GM23338 (cell line): ENCODE results near the gene SBF2. TPM values are rescaled to one million over a fixed set of nuclear protein-coding genes. Genes with fewer than 3 reads are reported as not detected.

Source experiments
- ATAC-seq: fragments of 200-7000 bp; cut with Tn5 transposase; 3 replicates; pipeline ENCODE4 v1.9.1; 2020
- DNase-seq: peaks from one replicate; pipeline ENCODE4 v3.0.0-alpha.2; 2015; ENCODE audit warnings: low spot score
- H2AFZ ChIP-seq: fragments of 200-600 bp; sonication (generic); 2 replicates; pipeline ENCODE4 v1.8.0; 2016; ENCODE audit warnings: antibody characterized with exemption, mild to moderate bottlenecking, moderate library complexity
- H3F3A ChIP-seq: fragments of 200-600 bp; sonication (generic); replicated peaks from 2 replicates; pipeline ENCODE4 v1.8.0; 2017; ENCODE audit warnings: antibody characterized with exemption, mixed run types, low read depth
- H3K27ac ChIP-seq: fragments of 200-600 bp; sonication (generic); 2 replicates; pipeline ENCODE4 v1.6.1; 2016; ENCODE audit warnings: low read depth
- H3K27me3 ChIP-seq: fragments of 200-600 bp; sonication (generic); 2 replicates; pipeline ENCODE4 v1.8.0; 2016; ENCODE audit warnings: mild to moderate bottlenecking, mixed run types, moderate library complexity; ENCODE audit not compliant: insufficient read depth
- H3K36me3 ChIP-seq: fragments of 200-600 bp; sonication (generic); 2 replicates; pipeline ENCODE4 v1.8.0; 2016; ENCODE audit warnings: mild to moderate bottlenecking; ENCODE audit not compliant: insufficient read depth
- H3K4me1 ChIP-seq: fragments of 200-600 bp; sonication (generic); 2 replicates; pipeline ENCODE4 v1.8.0; 2016; ENCODE audit warnings: mild to moderate bottlenecking, moderate library complexity; ENCODE audit not compliant: insufficient read depth
- H3K4me2 ChIP-seq: fragments of 200-600 bp; sonication (generic); 2 replicates; pipeline ENCODE4 v1.7.1; 2017; ENCODE audit warnings: mixed run types
- H3K4me3 ChIP-seq: fragments of 200-600 bp; sonication (generic); 2 replicates; pipeline ENCODE4 v1.6.1; 2016; ENCODE audit warnings: mixed run types
- H3K79me2 ChIP-seq: fragments of 200-600 bp; sonication (generic); replicated peaks from 2 replicates; pipeline ENCODE4 v1.8.0; 2017; ENCODE audit warnings: mild to moderate bottlenecking; ENCODE audit not compliant: insufficient read depth
- H3K9me2 ChIP-seq: fragments of 200-600 bp; sonication (generic); 2 replicates; pipeline ENCODE4 v1.8.0; 2017; ENCODE audit not compliant: insufficient read depth
- H4K20me1 ChIP-seq: fragments of 200-600 bp; sonication (generic); replicated peaks from 2 replicates; pipeline ENCODE4 v1.8.0; 2017; ENCODE audit warnings: mild to moderate bottlenecking; ENCODE audit not compliant: insufficient read depth
- H3K27ac Mint-ChIP-seq: 2 replicates; pipeline ENCODE4 v1.8.0; 2020; ENCODE audit warnings: inconsistent platforms, mild to moderate bottlenecking, moderate library complexity, mixed read lengths
- H3K27me3 Mint-ChIP-seq: 3 replicates; pipeline ENCODE4 v1.8.0; 2022; ENCODE audit warnings: low read depth, mild to moderate bottlenecking, moderate library complexity, mixed read lengths, inconsistent platforms; ENCODE audit not compliant: insufficient read depth, poor library complexity
- H3K36me3 Mint-ChIP-seq: 3 replicates; pipeline ENCODE4 v1.8.0; 2021; ENCODE audit warnings: low read depth, mild to moderate bottlenecking, inconsistent platforms, moderate library complexity, mixed read lengths
- H3K4me1 Mint-ChIP-seq: 3 replicates; pipeline ENCODE4 v1.8.0; 2020; ENCODE audit warnings: mild to moderate bottlenecking, inconsistent platforms, mixed read lengths
- H3K4me3 Mint-ChIP-seq: 3 replicates; pipeline ENCODE4 v1.8.0; 2021; ENCODE audit warnings: moderate library complexity, mild to moderate bottlenecking, inconsistent platforms, mixed read lengths
- H3K9me3 Mint-ChIP-seq: 3 replicates; pipeline ENCODE4 v1.8.0; 2020; ENCODE audit warnings: moderate library complexity, mild to moderate bottlenecking, inconsistent platforms, mixed read lengths
- CREB1 ChIP-seq: fragments of 250-450 bp; sonication (Bioruptor Pico); IDR thresholded peaks from 2 replicates; pipeline ENCODE4 v1.5.0; 2020; ENCODE audit warnings: low read depth, mild to moderate bottlenecking, moderate library complexity
- ETS1 ChIP-seq: IDR thresholded peaks from 2 replicates; pipeline ENCODE4 v1.6.1; 2016; ENCODE audit warnings: antibody characterized with exemption
- EZH2 ChIP-seq: fragments of 200-600 bp; sonication (generic); IDR thresholded peaks from one replicate; pipeline ENCODE4 v1.8.0; 2017; ENCODE audit warnings: antibody characterized with exemption, mild to moderate bottlenecking, low read depth; ENCODE audit not compliant: unreplicated experiment
- EZH2phosphoT487 ChIP-seq: fragments of 200-600 bp; sonication (generic); IDR thresholded peaks from one replicate; pipeline ENCODE4 v1.8.1; 2018; ENCODE audit warnings: antibody characterized with exemption; ENCODE audit not compliant: unreplicated experiment
- JUNB ChIP-seq: IDR thresholded peaks from one replicate; pipeline ENCODE4 v1.6.1; 2016; ENCODE audit warnings: antibody characterized with exemption; ENCODE audit not compliant: unreplicated experiment
- NANOG ChIP-seq: IDR thresholded peaks from 2 replicates; pipeline ENCODE4 v1.6.1; 2016; ENCODE audit warnings: antibody characterized with exemption, borderline replicate concordance
- POLR2AphosphoS5 ChIP-seq: IDR thresholded peaks from 2 replicates; pipeline ENCODE4 v1.6.1; 2016; ENCODE audit warnings: antibody characterized with exemption, low read depth
- REST ChIP-seq: IDR thresholded peaks from one replicate; pipeline ENCODE4 v1.6.1; 2018; ENCODE audit warnings: antibody characterized with exemption; ENCODE audit not compliant: unreplicated experiment
- STAT1 ChIP-seq: IDR thresholded peaks from one replicate; pipeline ENCODE4 v1.6.1; 2016; ENCODE audit warnings: antibody characterized with exemption; ENCODE audit not compliant: unreplicated experiment
- ZNF114 ChIP-seq: fragments of 250-450 bp; sonication (Bioruptor Pico); IDR thresholded peaks from 2 replicates; pipeline ENCODE4 v1.5.0; 2020; ENCODE audit warnings: mild to moderate bottlenecking, moderate library complexity
- polyA plus RNA-seq: library from polyadenylated mRNA; unstranded; fragments of >200 nt; fragmentation: Nextera tagmentation; extraction: Ambion mirVana; gene quantifications from 2 replicates; pipeline ENCODE4 v1.2.1, GENCODE V29; 2016
- total RNA-seq: library from RNA; depleted of rRNA; stranded (reverse); fragments of >200 nt; shearing (Covaris generic); gene quantifications from 2 replicates; pipeline ENCODE4 v1.2.3, GENCODE V29; 2014
- TF ChIP-seq, protein P1 (sequence below), 2 experiments: fragments of 200-600 bp in 1 of 2; sonication (generic) in 1 of 2; conservative IDR thresholded peaks; 2 replicates each; pipeline versions ENCODE4 v1.5.1 to v1.6.1; 2016 to 2017; ENCODE audit warnings: antibody characterized with exemption in 2 of 2, low read depth in 2 of 2, mild to moderate bottlenecking in 2 of 2, moderate library complexity in 1 of 2

Gene SBF2
- total and polyA plus RNA-seq, 2 experiments from 2014 or later, result 25.6 to 53.5 TPM

DNA sequence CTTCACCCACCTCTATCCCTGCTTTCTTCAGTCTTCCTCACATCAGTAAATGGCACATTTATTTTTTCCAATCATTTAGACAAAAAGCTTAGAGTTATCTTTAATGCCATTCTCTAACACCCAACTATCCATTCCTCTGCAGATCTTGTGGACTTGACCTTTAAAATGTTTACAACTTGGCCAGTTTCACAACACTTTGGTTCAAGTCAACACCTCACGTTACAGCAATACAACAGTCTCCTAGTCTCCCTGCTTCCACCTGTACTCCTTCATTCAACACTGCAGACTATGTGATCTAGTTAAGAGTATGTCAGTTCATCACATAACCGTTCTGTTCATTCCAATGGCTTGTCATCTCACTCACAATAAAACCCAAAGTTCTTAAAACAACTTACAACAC lies 325.0 kb downstream of the SBF2 start (continued):
- TF ChIP-seq REST (no peak), EZH2 (no peak), STAT1 (no peak), ZNF114 (CRISPR knock-in tag) (no peak), NANOG (no peak), POLR2AphosphoS5 (no peak), EZH2phosphoT487 (no peak)
- TF ChIP-seq, protein P1, sequence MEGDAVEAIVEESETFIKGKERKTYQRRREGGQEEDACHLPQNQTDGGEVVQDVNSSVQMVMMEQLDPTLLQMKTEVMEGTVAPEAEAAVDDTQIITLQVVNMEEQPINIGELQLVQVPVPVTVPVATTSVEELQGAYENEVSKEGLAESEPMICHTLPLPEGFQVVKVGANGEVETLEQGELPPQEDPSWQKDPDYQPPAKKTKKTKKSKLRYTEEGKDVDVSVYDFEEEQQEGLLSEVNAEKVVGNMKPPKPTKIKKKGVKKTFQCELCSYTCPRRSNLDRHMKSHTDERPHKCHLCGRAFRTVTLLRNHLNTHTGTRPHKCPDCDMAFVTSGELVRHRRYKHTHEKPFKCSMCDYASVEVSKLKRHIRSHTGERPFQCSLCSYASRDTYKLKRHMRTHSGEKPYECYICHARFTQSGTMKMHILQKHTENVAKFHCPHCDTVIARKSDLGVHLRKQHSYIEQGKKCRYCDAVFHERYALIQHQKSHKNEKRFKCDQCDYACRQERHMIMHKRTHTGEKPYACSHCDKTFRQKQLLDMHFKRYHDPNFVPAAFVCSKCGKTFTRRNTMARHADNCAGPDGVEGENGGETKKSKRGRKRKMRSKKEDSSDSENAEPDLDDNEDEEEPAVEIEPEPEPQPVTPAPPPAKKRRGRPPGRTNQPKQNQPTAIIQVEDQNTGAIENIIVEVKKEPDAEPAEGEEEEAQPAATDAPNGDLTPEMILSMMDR (conservative IDR thresholded peaks at IDR 0.05; ENCODE audit: low read depth in 2 of 2), result no peak

- Mint-ChIP-seq H3K27ac (no peak overlapping the region), H3K4me1 (no peaks in the 10 kb centered on the region), H3K4me3 (no peak overlapping the region), H3K27me3 (peaks cover 3% of the 10 kb centered on the region), H3K9me3 (no peaks in the 10 kb centered on the region), H3K36me3 (peaks cover 30% of the 10 kb centered on the region)
- H3K4me1 ChIP-seq, result no peaks in the 10 kb centered on the region
- no peak overlapping the region for H3K4me3 ChIP-seq
- no peak overlapping the region for H3K4me2 ChIP-seq
- no peaks in the 10 kb centered on the region for H3K79me2 ChIP-seq
- H3K36me3 ChIP-seq, result no peaks in the 10 kb centered on the region
- H3K9me2 ChIP-seq, result no peaks in the 10 kb centered on the region
- no peak for DNase-seq
- no peak overlapping the region for H2AFZ ChIP-seq
- no peak for ATAC-seq
- H3K27ac ChIP-seq, result no peak overlapping the region
- H4K20me1 ChIP-seq, result no peaks in the 10 kb centered on the region
- H3K27me3 ChIP-seq, result no peaks in the 10 kb centered on the region
- H3F3A ChIP-seq, result no peaks in the 10 kb centered on the region
- TF ChIP-seq JUNB, result no peak
- TF ChIP-seq ETS1, result no peak
- TF ChIP-seq CREB1, result no peak
- TF ChIP-seq POLR2AphosphoS5, result no peak
- TF ChIP-seq EZH2phosphoT487, result no peak
- TF ChIP-seq EZH2, result no peak
- no peak for TF ChIP-seq REST
- no peak for TF ChIP-seq NANOG
- TF ChIP-seq STAT1, result no peak
- TF ChIP-seq, protein P1 (conservative IDR thresholded peaks at IDR 0.05; ENCODE audit: low read depth in 2 of 2), result no peak
Measured at GRCh38 chr11:9962722-9963121, 331.3 kb downstream of the SBF2 start.
